Dendritic cell treated with granulocyte-macrophage colony-stimulating factor and Interleukin-4, amounts not matched to agents 40 ng/mL and 50 ng/mL, for 4 days (primary cell): ENCODE results near the gene SNX6.
"Not testable (repeated sequence)": the region's sequence is repeated elsewhere in the genome, so short reads cannot be mapped to it uniquely, and the experiment has no call there.

Experiments
- H3K27ac Mint-ChIP-seq: one replicate; pipeline ENCODE4 v1.8.0; 2022; ENCODE audit warnings: mild to moderate bottlenecking, mixed read lengths
- H3K27me3 Mint-ChIP-seq: one replicate; pipeline ENCODE4 v1.8.0; 2022; ENCODE audit warnings: mild to moderate bottlenecking, mixed read lengths
- H3K36me3 Mint-ChIP-seq: one replicate; pipeline ENCODE4 v1.8.0; 2022; ENCODE audit warnings: low read depth, mixed read lengths
- H3K4me1 Mint-ChIP-seq: one replicate; pipeline ENCODE4 v1.8.0; 2022; ENCODE audit warnings: low read depth, mixed read lengths
- H3K4me3 Mint-ChIP-seq: one replicate; pipeline ENCODE4 v1.8.0; 2022; ENCODE audit warnings: mild to moderate bottlenecking, moderate library complexity, mixed read lengths
- H3K9me3 Mint-ChIP-seq: one replicate; pipeline ENCODE4 v1.8.0; 2022; ENCODE audit warnings: mixed read lengths
- intact Hi-C: fragments of 100-400 bp; cut with micrococcal nuclease; formaldehyde crosslinking; loops from one replicate; pipeline ENCODE4 v1.15.0; 2022

SNX6 gene

GRCh38 chr14:34629657-34630529, at the start of gene SNX6:
SNX6 (minus strand) TSS chr14:34630148; CDS start chr14:34630116, 32 bp downstream.
- peak within 1 kb of the TSS; percentile 81 for H3K4me3 Mint-ChIP-seq
- H3K9me3 Mint-ChIP-seq = no peaks in the 10 kb centered on the region
- intact Hi-C loops = loop anchor here (5.0 kb wide), 2 partner anchors 37 to 82 kb away; partner anchors contain the start of gene CFL2
- peak within 1 kb of the TSS; percentile 84 for H3K27ac Mint-ChIP-seq
- H3K27me3 Mint-ChIP-seq = no peaks in the 10 kb centered on the region
- peaks cover 44% of the 10 kb centered on the region for H3K4me1 Mint-ChIP-seq
- H3K36me3 Mint-ChIP-seq = peaks cover 35% of the 10 kb centered on the region

GRCh38 chr14:34678735-34679134, 48.8 kb upstream of the SNX6 start:
- no peak overlapping the region for H3K4me3 Mint-ChIP-seq
- H3K4me1 Mint-ChIP-seq = no peaks in the 10 kb centered on the region
- no peaks in the 10 kb centered on the region for H3K36me3 Mint-ChIP-seq
- H3K27me3 Mint-ChIP-seq = no peaks in the 10 kb centered on the region
- H3K27ac Mint-ChIP-seq = no peak overlapping the region
- no peaks in the 10 kb centered on the region for H3K9me3 Mint-ChIP-seq
- intact Hi-C loops = no loop called here

- Mint-ChIP-seq H3K4me3 (no peak overlapping the region), H3K9me3 (no peaks in the 10 kb centered on the region), H3K36me3 (no peaks in the 10 kb centered on the region), H3K27me3 (no peaks in the 10 kb centered on the region), H3K4me1 (no peaks in the 10 kb centered on the region), H3K27ac (no peak overlapping the region)
- intact Hi-C loops = no loop called here
These were observed 48.4 kb upstream of the SNX6 start for GRCh38 chr14:34678306-34678705.

GRCh38 chr14:34676516-34677211, 46.7 kb upstream of the SNX6 start:
- H3K4me3 Mint-ChIP-seq = no peak overlapping the region
- intact Hi-C loops = no loop called here
- no peaks in the 10 kb centered on the region for H3K9me3 Mint-ChIP-seq
- H3K27me3 Mint-ChIP-seq = no peaks in the 10 kb centered on the region
- H3K27ac Mint-ChIP-seq = no peak overlapping the region
- H3K4me1 Mint-ChIP-seq = peaks cover 4% of the 10 kb centered on the region
- no peaks in the 10 kb centered on the region for H3K36me3 Mint-ChIP-seq

GRCh38 chr14:34673702-34674101, 43.8 kb upstream of the SNX6 start:
- Mint-ChIP-seq H3K36me3 (no peaks in the 10 kb centered on the region), H3K4me3 (no peak overlapping the region), H3K27me3 (no peaks in the 10 kb centered on the region), H3K27ac (no peak overlapping the region), H3K9me3 (no peaks in the 10 kb centered on the region), H3K4me1 (peaks cover 10% of the 10 kb centered on the region)
- intact Hi-C loops = loop anchor here (2.0 kb wide), 1 partner anchor 49 kb away; no protein-coding TSS in a partner anchor

GRCh38 chr14:34671716-34672115, 41.8 kb upstream of the SNX6 start:
- Mint-ChIP-seq H3K4me1 (peaks cover 10% of the 10 kb centered on the region), H3K9me3 (no peaks in the 10 kb centered on the region)
- intact Hi-C loops = loop anchor here (2.0 kb wide), 1 partner anchor 51 kb away; no protein-coding TSS in a partner anchor

GRCh38 chr14:34668111-34668510, 38.2 kb upstream of the SNX6 start:
- H3K9me3 Mint-ChIP-seq = no peaks in the 10 kb centered on the region
- no peak overlapping the region for H3K4me3 Mint-ChIP-seq
- H3K4me1 Mint-ChIP-seq = peaks cover 27% of the 10 kb centered on the region
- no peaks in the 10 kb centered on the region for H3K27me3 Mint-ChIP-seq
- peak overlapping the region; percentile 17 for H3K27ac Mint-ChIP-seq
- no peaks in the 10 kb centered on the region for H3K36me3 Mint-ChIP-seq
- intact Hi-C loops = loop anchor here (5.0 kb wide), 1 partner anchor 36 kb away; the partner anchor contains the start of gene SNX6

More at GRCh38 chr14:34671716-34672115, 41.8 kb upstream of the SNX6 start:
- no peaks in the 10 kb centered on the region for H3K36me3 Mint-ChIP-seq
- H3K27me3 Mint-ChIP-seq = no peaks in the 10 kb centered on the region
- H3K27ac Mint-ChIP-seq = peak overlapping the region; percentile 65
- H3K4me3 Mint-ChIP-seq = no peak overlapping the region

- Mint-ChIP-seq H3K36me3 (no peaks in the 10 kb centered on the region), H3K9me3 (no peaks in the 10 kb centered on the region), H3K27ac (peak overlapping the region; percentile 88), H3K27me3 (no peaks in the 10 kb centered on the region), H3K4me1 (peaks cover 32% of the 10 kb centered on the region), H3K4me3 (no peak overlapping the region)
- intact Hi-C loops = loop anchor here (5.0 kb wide), 1 partner anchor 35 kb away; the partner anchor contains the start of gene SNX6
These were observed 37.1 kb upstream of the SNX6 start for GRCh38 chr14:34667007-34667406.

- Mint-ChIP-seq H3K4me3 (no peak overlapping the region), H3K27me3 (no peaks in the 10 kb centered on the region), H3K4me1 (peaks cover 22% of the 10 kb centered on the region), H3K36me3 (no peaks in the 10 kb centered on the region), H3K9me3 (peaks cover 4% of the 10 kb centered on the region), H3K27ac (peak overlapping the region; percentile 88)
- intact Hi-C loops = loop anchor here (5.0 kb wide), 1 partner anchor 34 kb away; the partner anchor contains the start of gene SNX6
These were observed 36.0 kb upstream of the SNX6 start for GRCh38 chr14:34665785-34666435.

- no peak overlapping the region for H3K4me3 Mint-ChIP-seq
- no peaks in the 10 kb centered on the region for H3K36me3 Mint-ChIP-seq
- no peaks in the 10 kb centered on the region for H3K27me3 Mint-ChIP-seq
- H3K4me1 Mint-ChIP-seq = peaks cover 22% of the 10 kb centered on the region
- no peak overlapping the region for H3K27ac Mint-ChIP-seq
- intact Hi-C loops = no loop called here
- peaks cover 9% of the 10 kb centered on the region for H3K9me3 Mint-ChIP-seq
These were observed 32.7 kb upstream of the SNX6 start for GRCh38 chr14:34662561-34663088.

GRCh38 chr14:34660796-34661195, 30.8 kb upstream of the SNX6 start:
- Mint-ChIP-seq H3K27ac (no peak overlapping the region), H3K4me1 (peaks cover 17% of the 10 kb centered on the region), H3K27me3 (no peaks in the 10 kb centered on the region), H3K4me3 (no peak overlapping the region), H3K36me3 (no peaks in the 10 kb centered on the region), H3K9me3 (peaks cover 9% of the 10 kb centered on the region)
- intact Hi-C loops = no loop called here

- Mint-ChIP-seq H3K4me1 (peaks cover 5% of the 10 kb centered on the region), H3K36me3 (no peaks in the 10 kb centered on the region), H3K4me3 (no peak overlapping the region), H3K9me3 (peaks cover 6% of the 10 kb centered on the region), H3K27ac (peak overlapping the region; percentile 12), H3K27me3 (no peaks in the 10 kb centered on the region)
- intact Hi-C loops = no loop called here
These were observed 26.0 kb upstream of the SNX6 start for GRCh38 chr14:34655959-34656358.

- H3K36me3 Mint-ChIP-seq, H3K27ac Mint-ChIP-seq, intact Hi-C loops, H3K27me3 Mint-ChIP-seq, H3K9me3 Mint-ChIP-seq, H3K4me3 Mint-ChIP-seq: not testable (repeated sequence)
- H3K4me1 Mint-ChIP-seq = peaks cover 16% of the 10 kb centered on the region
These were observed 23.1 kb upstream of the SNX6 start for GRCh38 chr14:34653073-34653472.
